Vagina (tissue), 2 donors: ENCODE measurements around the gene NTRK1.

Experiments used
- CTCF ChIP-seq, 3 experiments: fragments of 450-650 bp in 2 of 3; fragments of 200-600 bp in 1 of 3; sonication (generic) in 1 of 3; IDR thresholded peaks; one replicate each; pipeline ENCODE4 v1.5.1; 2017 to 2019; ENCODE audit warnings: antibody characterized with exemption in 3 of 3, mild to moderate bottlenecking in 2 of 3, moderate library complexity in 2 of 3
- POLR2A ChIP-seq, 2 donors: fragments of 450-650 bp; IDR thresholded peaks; one replicate each; pipeline ENCODE4 v1.6.1; 2017; ENCODE audit warnings: antibody characterized with exemption in 2 of 2, mild to moderate bottlenecking in 2 of 2, moderate library complexity in 2 of 2
- POLR2AphosphoS5 ChIP-seq, 2 donors: sonication (generic); formaldehyde crosslinking; IDR thresholded peaks; one replicate each; pipeline ENCODE4 v1.9.0; 2017; ENCODE audit warnings: antibody characterized with exemption in 2 of 2, mild to moderate bottlenecking in 2 of 2, low read depth in 1 of 2; ENCODE audit not compliant: insufficient read depth in 1 of 2

GRCh38 chr1:156875341-156875615 is 14.6 kb downstream of the NTRK1 start:
- no peak for TF ChIP-seq CTCF (IDR thresholded peaks at IDR 0.05)
- no peak for TF ChIP-seq POLR2AphosphoS5 (IDR thresholded peaks at IDR 0.05; ENCODE audit: insufficient read depth in 1 of 2, low read depth in 1 of 2)
- no peak for TF ChIP-seq POLR2A (IDR thresholded peaks at IDR 0.05)
